Activated T-helper 17 cell treated with anti-CD3 and anti-CD28 coated beads, Interleukin-2, amount 50 U/mL, for 72 hours (primary cell): Measurements from ENCODE around the gene COL3A1. TPM values are rescaled to one million over a fixed set of nuclear protein-coding genes. Genes with fewer than 3 reads are reported as not detected.

Experiments
- ATAC-seq: fragments of 150-1000 bp; cut with Tn5 transposase; replicated peaks from 2 replicates; pipeline ENCODE4 v1.10.0; 2021; ENCODE audit warnings: mild to moderate bottlenecking, moderate library complexity
- H3K27ac Mint-ChIP-seq: one replicate; pipeline ENCODE4 v1.8.0; 2022; ENCODE audit warnings: mixed read lengths
- H3K27me3 Mint-ChIP-seq: one replicate; pipeline ENCODE4 v1.8.0; 2022; ENCODE audit warnings: mixed read lengths
- H3K36me3 Mint-ChIP-seq: one replicate; pipeline ENCODE4 v1.8.0; 2022; ENCODE audit warnings: low read depth, mild to moderate bottlenecking, mixed read lengths
- H3K4me1 Mint-ChIP-seq: one replicate; pipeline ENCODE4 v1.8.0; 2022; ENCODE audit warnings: mixed read lengths
- H3K4me3 Mint-ChIP-seq: one replicate; pipeline ENCODE4 v1.8.0; 2022; ENCODE audit warnings: mild to moderate bottlenecking, mixed read lengths
- H3K9me3 Mint-ChIP-seq: one replicate; pipeline ENCODE4 v1.8.0; 2022; ENCODE audit warnings: mixed read lengths
- total RNA-seq, 2 donors: library from RNA; stranded (reverse); gene quantifications; one replicate each; pipeline ENCODE4 v1.2.3, GENCODE V29; 2022

COL3A1 gene
- total RNA-seq, 2 donors from 2014 or later: 0.64 TPM; not detected in 1

DNA sequence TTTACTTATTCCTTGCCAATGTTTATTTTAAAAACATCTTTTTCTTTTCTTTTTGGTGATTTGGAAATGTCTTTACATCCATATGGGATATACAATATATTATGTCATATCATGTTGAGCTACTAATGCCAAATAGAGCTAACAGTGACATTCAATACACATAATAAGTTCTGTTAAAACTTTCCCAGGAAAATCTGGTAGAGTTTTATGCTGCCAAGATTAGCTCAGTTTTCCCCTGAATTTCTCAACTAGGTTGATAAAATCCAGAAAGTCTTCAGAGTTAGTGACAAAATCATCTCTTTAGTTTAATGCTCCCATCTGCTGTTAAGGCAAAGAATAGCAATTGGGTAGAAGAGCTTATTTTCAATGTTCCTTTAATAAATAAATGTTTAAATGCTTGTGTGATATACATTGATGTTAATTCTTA is 9.9 kb downstream of the COL3A1 start:
- no peaks in the 10 kb centered on the region for H3K27me3 Mint-ChIP-seq
- no peak for ATAC-seq

GRCh38 chr2:188984680-188985079 is 10.5 kb downstream of the COL3A1 start:
- no peak overlapping the region for H3K27ac Mint-ChIP-seq
- H3K27me3 Mint-ChIP-seq: no peaks in the 10 kb centered on the region
- no peak overlapping the region for H3K4me3 Mint-ChIP-seq
- no peaks in the 10 kb centered on the region for H3K36me3 Mint-ChIP-seq
- H3K9me3 Mint-ChIP-seq: no peaks in the 10 kb centered on the region
- H3K4me1 Mint-ChIP-seq: no peaks in the 10 kb centered on the region
- ATAC-seq: no peak

More for the DNA sequence above, 9.9 kb downstream of the COL3A1 start:
- Mint-ChIP-seq H3K4me3 (no peak overlapping the region), H3K27ac (no peak overlapping the region), H3K36me3 (no peaks in the 10 kb centered on the region), H3K4me1 (peaks cover under 1% of the 10 kb centered on the region), H3K9me3 (no peaks in the 10 kb centered on the region)

DNA sequence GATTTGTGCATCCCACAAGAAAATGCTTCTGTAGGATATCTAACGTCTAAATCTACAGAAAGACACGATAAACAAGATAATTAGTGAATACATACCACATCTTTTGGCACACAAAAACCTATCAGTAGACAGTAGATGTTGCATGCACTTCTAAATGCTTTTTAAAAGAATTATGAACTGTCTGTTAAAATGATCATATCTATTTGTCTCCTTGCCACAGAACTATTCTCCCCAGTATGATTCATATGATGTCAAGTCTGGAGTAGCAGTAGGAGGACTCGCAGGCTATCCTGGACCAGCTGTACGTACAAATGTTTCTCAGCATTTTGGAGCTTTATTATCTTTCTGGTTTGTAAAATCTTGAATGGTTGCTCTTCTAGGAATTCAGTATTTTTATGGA is 12.7 kb downstream of the COL3A1 start:
- Mint-ChIP-seq H3K27ac (no peak overlapping the region), H3K9me3 (no peaks in the 10 kb centered on the region), H3K4me3 (no peak overlapping the region), H3K27me3 (no peaks in the 10 kb centered on the region), H3K36me3 (no peaks in the 10 kb centered on the region), H3K4me1 (no peaks in the 10 kb centered on the region)
- ATAC-seq: no peak

GRCh38 chr2:188993247-188993646 is 19.1 kb downstream of the COL3A1 start:
- H3K36me3 Mint-ChIP-seq: no peaks in the 10 kb centered on the region
- H3K4me3 Mint-ChIP-seq: no peak overlapping the region
- no peaks in the 10 kb centered on the region for H3K4me1 Mint-ChIP-seq
- H3K27me3 Mint-ChIP-seq: no peaks in the 10 kb centered on the region
- H3K27ac Mint-ChIP-seq: no peak overlapping the region
- H3K9me3 Mint-ChIP-seq: no peaks in the 10 kb centered on the region
- no peak for ATAC-seq

GRCh38 chr2:188997263-188997662 is 23.1 kb downstream of the COL3A1 start:
- H3K4me1 Mint-ChIP-seq: no peaks in the 10 kb centered on the region
- H3K27ac Mint-ChIP-seq: no peak overlapping the region
- no peaks in the 10 kb centered on the region for H3K36me3 Mint-ChIP-seq
- H3K4me3 Mint-ChIP-seq: no peak overlapping the region
- no peak for ATAC-seq
- H3K9me3 Mint-ChIP-seq: no peaks in the 10 kb centered on the region
- no peaks in the 10 kb centered on the region for H3K27me3 Mint-ChIP-seq

GRCh38 chr2:189000221-189000620 is 26.0 kb downstream of the COL3A1 start:
- Mint-ChIP-seq H3K36me3 (no peaks in the 10 kb centered on the region), H3K27me3 (no peaks in the 10 kb centered on the region), H3K9me3 (no peaks in the 10 kb centered on the region), H3K27ac (no peak overlapping the region), H3K4me3 (no peak overlapping the region), H3K4me1 (no peaks in the 10 kb centered on the region)
- ATAC-seq: no peak

DNA sequence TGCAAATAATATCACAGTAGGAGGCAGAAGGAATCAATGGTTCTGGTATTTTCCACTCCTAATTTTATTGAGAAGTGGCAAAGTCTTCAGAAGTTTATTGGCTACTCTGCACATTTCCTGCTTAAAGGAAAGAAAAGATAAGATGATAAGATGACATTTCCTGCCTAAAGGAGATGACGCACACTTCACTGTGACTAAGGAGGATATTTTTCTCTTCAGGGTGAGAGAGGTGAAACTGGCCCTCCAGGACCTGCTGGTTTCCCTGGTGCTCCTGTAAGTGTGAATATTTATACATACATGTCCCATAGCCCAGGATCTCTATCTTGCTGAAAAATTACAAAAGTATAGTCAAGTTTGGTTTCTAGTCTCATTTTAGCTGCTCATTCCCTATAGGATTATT is 27.9 kb downstream of the COL3A1 start:
- H3K27ac Mint-ChIP-seq: peak overlapping the region; percentile 16
- no peaks in the 10 kb centered on the region for H3K27me3 Mint-ChIP-seq
- ATAC-seq: peak; percentile 65
- H3K4me1 Mint-ChIP-seq: no peaks in the 10 kb centered on the region
- no peaks in the 10 kb centered on the region for H3K36me3 Mint-ChIP-seq
- no peaks in the 10 kb centered on the region for H3K9me3 Mint-ChIP-seq
- H3K4me3 Mint-ChIP-seq: no peak overlapping the region

DNA sequence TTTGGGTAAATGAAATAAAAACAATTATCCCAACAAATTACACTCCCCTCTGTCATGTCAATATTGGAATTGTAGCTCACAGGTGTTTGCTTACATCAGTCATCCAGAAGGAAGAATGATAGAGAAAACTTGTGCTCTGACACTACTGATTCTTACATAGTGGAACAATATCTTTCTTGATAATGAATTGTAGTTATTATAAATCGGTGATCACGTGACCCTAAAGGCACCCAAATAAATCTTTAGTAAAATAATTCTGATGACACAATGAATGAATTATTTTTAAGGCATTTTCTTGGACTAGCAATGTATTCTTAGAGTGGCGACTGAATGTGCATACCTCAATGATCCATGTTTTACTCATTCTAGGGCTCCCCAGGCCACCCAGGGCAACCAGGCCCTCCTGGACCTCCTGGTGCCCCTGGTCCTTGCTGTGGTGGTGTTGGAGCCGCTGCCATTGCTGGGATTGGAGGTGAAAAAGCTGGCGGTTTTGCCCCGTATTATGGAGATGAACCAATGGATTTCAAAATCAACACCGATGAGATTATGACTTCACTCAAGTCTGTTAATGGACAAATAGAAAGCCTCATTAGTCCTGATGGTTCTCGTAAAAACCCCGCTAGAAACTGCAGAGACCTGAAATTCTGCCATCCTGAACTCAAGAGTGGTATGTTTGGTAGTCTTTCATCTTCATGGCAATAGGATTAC is 34.5 kb downstream of the COL3A1 start:
- Mint-ChIP-seq H3K4me3 (no peak overlapping the region), H3K27ac (no peak overlapping the region)

GRCh38 chr2:189010536-189010935 is 36.4 kb downstream of the COL3A1 start:
- Mint-ChIP-seq H3K36me3 (no peaks in the 10 kb centered on the region), H3K27me3 (no peaks in the 10 kb centered on the region), H3K4me1 (no peaks in the 10 kb centered on the region), H3K27ac (no peak overlapping the region), H3K9me3 (no peaks in the 10 kb centered on the region), H3K4me3 (no peak overlapping the region)
- no peak for ATAC-seq

More for the DNA sequence above, 34.5 kb downstream of the COL3A1 start:
- H3K9me3 Mint-ChIP-seq: no peaks in the 10 kb centered on the region
- H3K27me3 Mint-ChIP-seq: no peaks in the 10 kb centered on the region
- no peak for ATAC-seq
- no peaks in the 10 kb centered on the region for H3K4me1 Mint-ChIP-seq
- H3K36me3 Mint-ChIP-seq: no peaks in the 10 kb centered on the region

DNA sequence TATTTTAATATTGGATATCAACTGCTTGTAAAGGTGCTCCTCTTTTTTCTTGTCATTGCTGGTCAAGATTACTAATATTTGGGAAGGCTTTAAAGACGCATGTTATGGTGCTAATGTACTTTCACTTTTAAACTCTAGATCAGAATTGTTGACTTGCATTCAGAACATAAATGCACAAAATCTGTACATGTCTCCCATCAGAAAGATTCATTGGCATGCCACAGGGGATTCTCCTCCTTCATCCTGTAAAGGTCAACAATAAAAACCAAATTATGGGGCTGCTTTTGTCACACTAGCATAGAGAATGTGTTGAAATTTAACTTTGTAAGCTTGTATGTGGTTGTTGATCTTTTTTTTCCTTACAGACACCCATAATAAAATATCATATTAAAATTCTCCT is 38.2 kb downstream of the COL3A1 start:
- H3K9me3 Mint-ChIP-seq: no peaks in the 10 kb centered on the region
- H3K4me1 Mint-ChIP-seq: no peaks in the 10 kb centered on the region
- ATAC-seq: no peak
- no peak overlapping the region for H3K4me3 Mint-ChIP-seq
- peaks cover 5% of the 10 kb centered on the region for H3K27me3 Mint-ChIP-seq
- no peaks in the 10 kb centered on the region for H3K36me3 Mint-ChIP-seq
- no peak overlapping the region for H3K27ac Mint-ChIP-seq

GRCh38 chr2:189013031-189013430 is 38.9 kb downstream of the COL3A1 start:
- H3K27ac Mint-ChIP-seq: no peak overlapping the region
- no peak overlapping the region for H3K4me3 Mint-ChIP-seq
- H3K36me3 Mint-ChIP-seq: no peaks in the 10 kb centered on the region
- H3K27me3 Mint-ChIP-seq: peaks cover 5% of the 10 kb centered on the region
- H3K4me1 Mint-ChIP-seq: no peaks in the 10 kb centered on the region
- ATAC-seq: no peak
- no peaks in the 10 kb centered on the region for H3K9me3 Mint-ChIP-seq

GRCh38 chr2:189013671-189014448 is 39.7 kb downstream of the COL3A1 start:
- no peaks in the 10 kb centered on the region for H3K36me3 Mint-ChIP-seq
- no peaks in the 10 kb centered on the region for H3K4me1 Mint-ChIP-seq
- H3K27ac Mint-ChIP-seq: no peak overlapping the region
- peaks cover 5% of the 10 kb centered on the region for H3K27me3 Mint-ChIP-seq
- no peak for ATAC-seq
- H3K4me3 Mint-ChIP-seq: no peak overlapping the region
- no peaks in the 10 kb centered on the region for H3K9me3 Mint-ChIP-seq

- Mint-ChIP-seq H3K9me3 (no peaks in the 10 kb centered on the region), H3K4me3 (no peak overlapping the region), H3K27ac (no peak overlapping the region), H3K36me3 (no peaks in the 10 kb centered on the region), H3K4me1 (no peaks in the 10 kb centered on the region), H3K27me3 (peaks cover 5% of the 10 kb centered on the region)
- ATAC-seq: no peak
These were observed 40.4 kb downstream of the COL3A1 start for GRCh38 chr2:189014449-189015138.

DNA sequence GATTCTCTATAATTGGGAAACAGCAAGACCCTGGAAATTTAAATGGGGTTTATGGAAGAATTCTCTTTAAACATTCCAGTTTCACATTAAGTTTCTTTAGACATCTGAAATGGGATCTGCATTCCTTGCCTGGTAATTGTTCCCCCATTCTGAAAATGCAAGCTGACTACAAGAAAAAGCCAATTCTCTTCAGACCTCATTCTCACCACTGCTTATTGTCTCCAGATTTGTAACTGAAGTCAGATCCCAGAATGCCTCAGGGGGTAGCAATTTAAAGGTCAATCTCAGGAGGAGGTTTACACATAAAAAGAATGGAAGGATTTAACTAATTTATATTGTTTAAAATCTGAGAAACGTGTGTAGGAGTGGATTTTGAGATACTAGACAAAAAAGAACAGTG is 41.2 kb downstream of the COL3A1 start:
- H3K36me3 Mint-ChIP-seq: no peaks in the 10 kb centered on the region
- ATAC-seq: no peak
- H3K27ac Mint-ChIP-seq: no peak overlapping the region

More for the DNA sequence above, 41.2 kb downstream of the COL3A1 start:
- H3K4me1 Mint-ChIP-seq: no peaks in the 10 kb centered on the region
- peaks cover 5% of the 10 kb centered on the region for H3K27me3 Mint-ChIP-seq
- no peak overlapping the region for H3K4me3 Mint-ChIP-seq
- H3K9me3 Mint-ChIP-seq: no peaks in the 10 kb centered on the region
